ENCODE results near the gene WFDC6.
"Not testable (repeated sequence)": the region's sequence is repeated elsewhere in the genome, so short reads cannot be mapped to it uniquely, and the experiment has no call there.

Gene WFDC6

DNA sequence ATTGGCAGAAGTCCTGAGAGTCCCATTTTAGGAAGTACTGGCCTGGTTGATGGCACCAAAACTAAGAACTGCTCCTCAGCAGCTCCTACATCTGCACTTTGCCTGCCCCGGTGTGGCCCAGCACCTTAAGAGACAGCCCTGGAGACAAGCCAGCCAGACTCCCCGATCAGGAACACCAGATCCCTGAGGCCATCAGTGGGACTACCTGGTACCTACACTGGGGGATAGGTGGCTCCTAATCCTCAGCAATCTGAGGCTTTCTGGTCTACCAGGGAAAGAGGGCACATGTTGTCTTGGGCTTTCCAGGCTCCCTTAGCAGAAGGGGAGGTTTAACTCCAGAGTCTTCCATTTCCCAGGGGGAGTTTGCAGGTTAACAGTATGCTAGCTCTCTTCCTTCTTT lies at the start of gene WFDC6:
WFDC6 (minus strand) TSS at position 101 of the 400 bp plus-strand sequence; CDS start at position 26, 75 bp downstream.
- H3K27me3 ChIP-seq (ENCODE audit: control insufficient read depth, insufficient read depth, low read length), result no peaks in the 10 kb centered on the region
- no peaks in the 10 kb centered on the region for H3K4me1 ChIP-seq (ENCODE audit: control insufficient read depth, insufficient read depth, low read length)
- H3K9me3 ChIP-seq (ENCODE audit: control insufficient read depth, low read length), result no peaks in the 10 kb centered on the region
- no peak within 1 kb of the TSS for H3K4me3 ChIP-seq (ENCODE audit: low read length)
- no peak within 1 kb of the TSS for H3K9ac ChIP-seq (ENCODE audit: low read length)
- H3K36me3 ChIP-seq (ENCODE audit: control insufficient read depth, insufficient read depth, low read length), result no peaks in the 10 kb centered on the region

DNA sequence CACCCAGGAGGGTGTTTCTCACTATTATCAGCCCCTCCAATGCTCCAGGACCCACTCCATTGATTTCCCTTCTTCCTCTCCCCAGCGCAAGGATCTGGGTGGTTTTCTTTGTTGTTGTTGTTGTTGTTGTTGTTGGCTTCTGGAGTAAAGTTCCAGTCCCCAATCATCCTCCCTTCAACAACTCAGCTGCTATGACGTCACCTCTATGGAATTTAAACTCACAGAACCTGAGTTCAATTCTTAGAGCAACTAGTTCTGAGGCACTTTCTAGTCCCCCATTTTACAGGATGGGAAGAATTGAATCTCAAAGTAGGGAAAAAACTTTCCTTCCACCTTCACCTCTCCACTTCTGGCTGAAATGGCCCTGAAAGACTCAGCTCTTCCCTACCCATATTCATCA lies 49.5 kb upstream of the WFDC6 start:
- H3K4me3 ChIP-seq (ENCODE audit: low read length), result no peak overlapping the region
- no peak overlapping the region for H3K9ac ChIP-seq (ENCODE audit: low read length)
- H3K4me1 ChIP-seq (ENCODE audit: control insufficient read depth, insufficient read depth, low read length), result no peaks in the 10 kb centered on the region
- no peaks in the 10 kb centered on the region for H3K27me3 ChIP-seq (ENCODE audit: control insufficient read depth, insufficient read depth, low read length)
- H3K9me3 ChIP-seq (ENCODE audit: control insufficient read depth, low read length), result no peaks in the 10 kb centered on the region
- no peaks in the 10 kb centered on the region for H3K36me3 ChIP-seq (ENCODE audit: control insufficient read depth, insufficient read depth, low read length)

- not testable (repeated sequence) for H3K9me3 ChIP-seq (ENCODE audit: control insufficient read depth, low read length); H3K9ac ChIP-seq (ENCODE audit: low read length); H3K4me1 ChIP-seq (ENCODE audit: control insufficient read depth, insufficient read depth, low read length); H3K4me3 ChIP-seq (ENCODE audit: low read length); H3K36me3 ChIP-seq (ENCODE audit: control insufficient read depth, insufficient read depth, low read length); H3K27me3 ChIP-seq (ENCODE audit: control insufficient read depth, insufficient read depth, low read length)
These were observed 46.7 kb upstream of the WFDC6 start for GRCh38 chr20:45585986-45586385.

GRCh38 chr20:45584294-45584693 lies 45.0 kb upstream of the WFDC6 start:
- H3K36me3 ChIP-seq (ENCODE audit: control insufficient read depth, insufficient read depth, low read length); H3K4me1 ChIP-seq (ENCODE audit: control insufficient read depth, insufficient read depth, low read length); H3K4me3 ChIP-seq (ENCODE audit: low read length); H3K9me3 ChIP-seq (ENCODE audit: control insufficient read depth, low read length); H3K27me3 ChIP-seq (ENCODE audit: control insufficient read depth, insufficient read depth, low read length); H3K9ac ChIP-seq (ENCODE audit: low read length): not testable (repeated sequence)

GRCh38 chr20:45583502-45583901 lies 44.2 kb upstream of the WFDC6 start:
- Histone ChIP-seq H3K9ac (ENCODE audit: low read length) (no peak overlapping the region), H3K27me3 (ENCODE audit: control insufficient read depth, insufficient read depth, low read length) (no peaks in the 10 kb centered on the region), H3K9me3 (ENCODE audit: control insufficient read depth, low read length) (no peaks in the 10 kb centered on the region), H3K36me3 (ENCODE audit: control insufficient read depth, insufficient read depth, low read length) (no peaks in the 10 kb centered on the region), H3K4me3 (ENCODE audit: low read length) (no peak overlapping the region), H3K4me1 (ENCODE audit: control insufficient read depth, insufficient read depth, low read length) (no peaks in the 10 kb centered on the region)

GRCh38 chr20:45581702-45582101 lies 42.4 kb upstream of the WFDC6 start:
- H3K9me3 ChIP-seq (ENCODE audit: control insufficient read depth, low read length), result no peaks in the 10 kb centered on the region
- no peaks in the 10 kb centered on the region for H3K27me3 ChIP-seq (ENCODE audit: control insufficient read depth, insufficient read depth, low read length)
- no peaks in the 10 kb centered on the region for H3K4me1 ChIP-seq (ENCODE audit: control insufficient read depth, insufficient read depth, low read length)
- H3K9ac ChIP-seq (ENCODE audit: low read length), result no peak overlapping the region
- no peak overlapping the region for H3K4me3 ChIP-seq (ENCODE audit: low read length)
- H3K36me3 ChIP-seq (ENCODE audit: control insufficient read depth, insufficient read depth, low read length), result no peaks in the 10 kb centered on the region

GRCh38 chr20:45579184-45579583 lies 39.9 kb upstream of the WFDC6 start, which contains the start of gene WFDC8:
Gene WFDC8 (minus strand): TSS chr20:45579284. CDS start chr20:45579247, 37 bp downstream.
- no peak within 1 kb of the TSS for H3K9ac ChIP-seq (ENCODE audit: low read length)
- no peak within 1 kb of the TSS for H3K4me3 ChIP-seq (ENCODE audit: low read length)
- H3K36me3 ChIP-seq (ENCODE audit: control insufficient read depth, insufficient read depth, low read length), result no peaks in the 10 kb centered on the region
- no peaks in the 10 kb centered on the region for H3K4me1 ChIP-seq (ENCODE audit: control insufficient read depth, insufficient read depth, low read length)
- no peaks in the 10 kb centered on the region for H3K9me3 ChIP-seq (ENCODE audit: control insufficient read depth, low read length)
- no peaks in the 10 kb centered on the region for H3K27me3 ChIP-seq (ENCODE audit: control insufficient read depth, insufficient read depth, low read length)

DNA sequence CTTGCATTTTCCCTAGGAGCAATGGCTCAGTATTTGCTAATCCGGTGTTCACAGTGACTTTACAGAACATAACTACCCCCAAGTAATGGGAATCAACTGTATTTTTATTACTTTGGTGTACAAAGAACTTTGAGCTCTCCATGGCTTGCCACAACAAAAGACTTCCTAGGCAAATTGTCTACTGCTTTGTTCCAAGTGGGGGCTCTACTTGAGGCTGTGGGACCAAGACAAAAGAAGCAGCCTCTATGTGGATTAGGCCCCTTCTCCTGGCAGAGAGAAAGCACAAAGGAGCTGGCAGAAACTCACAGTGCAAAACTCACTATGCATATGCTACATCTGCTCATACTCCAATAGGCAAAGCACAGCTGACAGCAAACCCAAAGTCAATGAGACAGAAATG lies 38.9 kb upstream of the WFDC6 start:
- H3K9me3 ChIP-seq (ENCODE audit: control insufficient read depth, low read length), result no peaks in the 10 kb centered on the region
- no peaks in the 10 kb centered on the region for H3K36me3 ChIP-seq (ENCODE audit: control insufficient read depth, insufficient read depth, low read length)
- no peaks in the 10 kb centered on the region for H3K4me1 ChIP-seq (ENCODE audit: control insufficient read depth, insufficient read depth, low read length)
- no peaks in the 10 kb centered on the region for H3K27me3 ChIP-seq (ENCODE audit: control insufficient read depth, insufficient read depth, low read length)
- H3K4me3 ChIP-seq (ENCODE audit: low read length), result no peak overlapping the region
- no peak overlapping the region for H3K9ac ChIP-seq (ENCODE audit: low read length)

DNA sequence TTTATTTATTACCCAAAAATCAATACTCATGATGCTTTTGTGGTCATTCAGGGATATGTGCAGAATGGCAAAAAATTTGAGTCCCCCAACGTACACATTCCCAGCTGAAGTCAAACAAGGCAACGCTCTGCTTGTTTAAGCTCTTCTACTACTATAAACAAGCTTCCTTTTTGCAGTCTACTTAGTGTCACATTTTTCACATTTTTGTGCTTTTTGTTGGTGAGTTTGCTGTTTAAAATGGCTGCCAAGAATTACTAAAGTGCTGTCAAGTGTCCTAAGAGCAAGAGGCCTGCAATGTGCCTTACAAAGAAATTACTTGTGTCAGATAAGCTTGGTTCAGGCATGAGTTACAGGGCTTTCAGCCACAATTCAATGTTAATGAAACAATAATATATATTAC lies 37.7 kb upstream of the WFDC6 start:
- H3K4me1 ChIP-seq (ENCODE audit: control insufficient read depth, insufficient read depth, low read length), result no peaks in the 10 kb centered on the region

DNA sequence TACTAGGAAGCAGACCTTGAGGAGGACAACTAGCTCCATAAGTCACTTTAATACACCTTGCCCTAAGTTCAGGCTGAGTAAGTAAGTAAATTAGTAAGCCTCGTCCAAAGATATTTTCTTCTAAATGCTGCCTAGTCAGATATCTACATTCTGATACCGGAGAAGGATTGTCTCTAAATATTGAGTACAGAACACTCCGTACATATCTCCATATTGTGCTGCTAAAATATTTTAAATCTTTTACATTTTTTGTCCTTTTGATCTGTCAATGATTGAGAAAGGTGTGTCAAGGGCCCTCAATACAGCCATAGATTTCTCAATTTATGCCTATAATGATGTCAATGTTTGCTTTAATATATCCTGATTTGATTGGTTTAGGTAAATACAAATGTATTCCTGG lies 36.6 kb upstream of the WFDC6 start:
- no peak overlapping the region for H3K4me3 ChIP-seq (ENCODE audit: low read length)

More for the DNA sequence above, 37.7 kb upstream of the WFDC6 start:
- no peak overlapping the region for H3K4me3 ChIP-seq (ENCODE audit: low read length)
- no peaks in the 10 kb centered on the region for H3K27me3 ChIP-seq (ENCODE audit: control insufficient read depth, insufficient read depth, low read length)
- no peak overlapping the region for H3K9ac ChIP-seq (ENCODE audit: low read length)
- H3K9me3 ChIP-seq (ENCODE audit: control insufficient read depth, low read length), result no peaks in the 10 kb centered on the region
- H3K36me3 ChIP-seq (ENCODE audit: control insufficient read depth, insufficient read depth, low read length), result no peaks in the 10 kb centered on the region

GRCh38 chr20:45569650-45570049 lies 30.4 kb upstream of the WFDC6 start:
- H3K4me3 ChIP-seq (ENCODE audit: low read length); H3K9me3 ChIP-seq (ENCODE audit: control insufficient read depth, low read length); H3K27me3 ChIP-seq (ENCODE audit: control insufficient read depth, insufficient read depth, low read length); H3K4me1 ChIP-seq (ENCODE audit: control insufficient read depth, insufficient read depth, low read length); H3K9ac ChIP-seq (ENCODE audit: low read length); H3K36me3 ChIP-seq (ENCODE audit: control insufficient read depth, insufficient read depth, low read length): not testable (repeated sequence)

More for the DNA sequence above, 36.6 kb upstream of the WFDC6 start:
- no peak overlapping the region for H3K9ac ChIP-seq (ENCODE audit: low read length)
- H3K4me1 ChIP-seq (ENCODE audit: control insufficient read depth, insufficient read depth, low read length), result no peaks in the 10 kb centered on the region
- H3K27me3 ChIP-seq (ENCODE audit: control insufficient read depth, insufficient read depth, low read length), result no peaks in the 10 kb centered on the region
- no peaks in the 10 kb centered on the region for H3K9me3 ChIP-seq (ENCODE audit: control insufficient read depth, low read length)
- H3K36me3 ChIP-seq (ENCODE audit: control insufficient read depth, insufficient read depth, low read length), result no peaks in the 10 kb centered on the region

- no peak overlapping the region for H3K9ac ChIP-seq (ENCODE audit: low read length)
- no peaks in the 10 kb centered on the region for H3K27me3 ChIP-seq (ENCODE audit: control insufficient read depth, insufficient read depth, low read length)
- H3K36me3 ChIP-seq (ENCODE audit: control insufficient read depth, insufficient read depth, low read length), result no peaks in the 10 kb centered on the region
- H3K9me3 ChIP-seq (ENCODE audit: control insufficient read depth, low read length), result no peaks in the 10 kb centered on the region
- no peak overlapping the region for H3K4me3 ChIP-seq (ENCODE audit: low read length)
- H3K4me1 ChIP-seq (ENCODE audit: control insufficient read depth, insufficient read depth, low read length), result no peaks in the 10 kb centered on the region
These were observed 25.5 kb upstream of the WFDC6 start for GRCh38 chr20:45564760-45565276.

DNA sequence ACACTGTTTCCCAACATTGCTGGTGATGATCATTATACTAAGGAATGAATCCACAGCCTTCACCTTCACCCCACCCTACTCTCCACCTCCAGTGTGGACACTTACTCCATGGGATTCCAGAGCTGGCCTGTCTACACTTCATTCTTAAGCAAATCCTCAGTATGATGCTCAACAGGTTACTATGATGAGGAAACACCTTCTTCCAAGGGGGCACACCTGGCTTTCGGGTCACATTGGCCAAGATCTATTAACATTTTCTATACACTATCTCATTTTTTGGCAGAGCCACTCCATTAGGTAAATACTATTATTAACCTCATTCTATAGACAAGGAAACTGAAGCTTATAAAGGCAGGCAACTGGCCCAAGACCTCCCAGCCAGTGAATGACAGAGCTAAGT lies 15.9 kb upstream of the WFDC6 start:
- Histone ChIP-seq H3K9me3 (ENCODE audit: control insufficient read depth, low read length) (no peaks in the 10 kb centered on the region), H3K4me3 (ENCODE audit: low read length) (no peak overlapping the region), H3K4me1 (ENCODE audit: control insufficient read depth, insufficient read depth, low read length) (no peaks in the 10 kb centered on the region), H3K36me3 (ENCODE audit: control insufficient read depth, insufficient read depth, low read length) (no peaks in the 10 kb centered on the region), H3K9ac (ENCODE audit: low read length) (no peak overlapping the region), H3K27me3 (ENCODE audit: control insufficient read depth, insufficient read depth, low read length) (no peaks in the 10 kb centered on the region)

All from mucosa of stomach (tissue), 1 donor.